ENCODE data around the gene ST3GAL5.

ST3GAL5 gene

DNA sequence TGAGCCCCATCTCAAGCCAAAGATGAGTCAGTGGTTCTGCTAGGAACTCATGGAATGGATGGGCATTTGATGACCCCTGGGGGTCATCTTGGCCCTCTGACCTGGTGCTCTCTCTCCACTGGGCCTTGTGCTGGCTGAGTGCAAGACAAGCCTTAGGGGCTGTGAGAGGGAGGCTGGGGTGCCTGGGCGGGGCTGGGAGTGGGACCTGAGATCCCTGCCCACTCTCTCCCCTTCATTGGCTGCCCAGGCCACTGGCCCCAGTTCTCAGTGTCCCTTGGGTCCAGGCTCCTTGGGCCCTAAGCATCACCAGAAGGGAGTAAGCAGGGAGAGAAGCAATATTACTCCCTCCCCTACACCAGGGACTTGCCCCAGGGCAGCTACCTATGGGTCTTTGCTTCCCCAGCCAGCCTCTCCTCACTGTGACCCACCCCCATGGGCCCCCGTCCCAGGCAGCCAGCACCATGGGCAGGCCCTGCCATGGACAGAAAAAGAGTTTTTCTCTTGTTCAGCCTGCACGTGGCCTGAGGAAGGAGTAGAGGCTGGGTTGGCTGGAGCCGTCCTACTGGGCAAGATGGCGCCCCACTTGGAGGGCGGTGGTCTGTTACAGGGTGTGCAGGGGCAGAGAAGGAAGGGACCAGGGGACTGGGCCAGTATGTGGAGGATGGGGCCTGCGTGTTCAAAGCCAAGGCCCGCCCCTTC lies 101.4 kb downstream of the ST3GAL5 start:
- no peak for DNase-seq

All from GOT3 (cell line).